Liver (tissue), 9 donors: ENCODE measurements around the gene AUNIP. TPM values are rescaled to one million over a fixed set of nuclear protein-coding genes. Genes with fewer than 3 reads are reported as not detected.

Experiments
- DNase-seq: peaks from one replicate; pipeline ENCODE4 v3.0.0-alpha.2; 2017; ENCODE audit warnings: low spot score
- H3K27ac ChIP-seq, 2 donors: one replicate each; pipeline ENCODE4 v1.7.0; 2013; ENCODE audit warnings: inconsistent platforms in 2 of 2, low read length in 2 of 2, control low read depth in 1 of 2, low read depth in 1 of 2, mild to moderate bottlenecking in 1 of 2
- H3K27me3 ChIP-seq, 4 donors: one replicate each; pipeline versions ENCODE4 v1.6.1 to v1.7.0; 2013; ENCODE audit warnings: low read length in 3 of 4, inconsistent platforms in 1 of 4, mild to moderate bottlenecking in 1 of 4, moderate library complexity in 1 of 4; ENCODE audit not compliant: control insufficient read depth in 4 of 4, insufficient read depth in 4 of 4
- H3K36me3 ChIP-seq, 4 donors: one replicate each; pipeline versions ENCODE4 v1.6.1 to v1.7.0; 2013; ENCODE audit warnings: low read length in 3 of 4, mild to moderate bottlenecking in 3 of 4, low read depth in 1 of 4, moderate library complexity in 1 of 4; ENCODE audit not compliant: control insufficient read depth in 4 of 4, insufficient read depth in 3 of 4
- H3K4me1 ChIP-seq, 4 donors: one replicate each; pipeline versions ENCODE4 v1.6.1 to v1.7.0; 2013; ENCODE audit warnings: low read length in 3 of 4, mild to moderate bottlenecking in 3 of 4, moderate library complexity in 1 of 4; ENCODE audit not compliant: control insufficient read depth in 4 of 4, insufficient read depth in 4 of 4
- H3K4me3 ChIP-seq, 3 donors: one replicate each; pipeline versions ENCODE4 v1.6.1 to v1.7.0; 2013; ENCODE audit warnings: low read length in 3 of 3, control low read depth in 1 of 3, low read depth in 1 of 3, mild to moderate bottlenecking in 1 of 3
- H3K9ac ChIP-seq, 2 donors: one replicate each; pipeline ENCODE4 v1.7.0; 2013; ENCODE audit warnings: low read length in 2 of 2, mild to moderate bottlenecking in 2 of 2, moderate library complexity in 2 of 2, control low read depth in 1 of 2, low read depth in 1 of 2
- H3K9me3 ChIP-seq, 4 donors: one replicate each; pipeline versions ENCODE4 v1.6.1 to v1.7.0; 2013; ENCODE audit warnings: low read length in 3 of 4; ENCODE audit not compliant: control insufficient read depth in 4 of 4
- ATF3 ChIP-seq: IDR thresholded peaks from 2 replicates; pipeline ENCODE4 v1.6.1; 2016; ENCODE audit warnings: antibody characterized with exemption
- CTCF ChIP-seq: fragments of 150-350 bp; IDR thresholded peaks from 2 replicates; pipeline ENCODE4 v1.5.1; 2017; ENCODE audit warnings: improper control_type of control experiment, low read depth, low read length; ENCODE audit not compliant: missing input control
- EGR1 ChIP-seq, 2 donors: IDR thresholded peaks; 2 replicates each; pipeline ENCODE4 v1.6.1; 2016 to 2018; ENCODE audit warnings: antibody characterized with exemption in 2 of 2, low read depth in 2 of 2
- FOXA1 ChIP-seq: IDR thresholded peaks from 2 replicates; pipeline ENCODE4 v1.6.1; 2016; ENCODE audit warnings: antibody characterized with exemption
- FOXA2 ChIP-seq: IDR thresholded peaks from 2 replicates; pipeline ENCODE4 v1.6.1; 2016; ENCODE audit warnings: antibody characterized with exemption
- GABPA ChIP-seq, 2 donors: IDR thresholded peaks in 1 of 2; conservative IDR thresholded peaks in 1 of 2; 2 replicates each; pipeline ENCODE4 v1.6.1; 2016; ENCODE audit warnings: antibody characterized with exemption in 2 of 2, mild to moderate bottlenecking in 1 of 2, moderate library complexity in 1 of 2
- HNF4A ChIP-seq, 2 donors: conservative IDR thresholded peaks; 2 replicates each; pipeline ENCODE4 v1.6.1; 2016; ENCODE audit warnings: antibody characterized with exemption in 2 of 2, mild to moderate bottlenecking in 2 of 2
- HNF4G ChIP-seq: IDR thresholded peaks from 2 replicates; pipeline ENCODE4 v1.6.1; 2016; ENCODE audit warnings: antibody characterized with exemption
- JUND ChIP-seq, 2 donors: IDR thresholded peaks; 2 replicates each; pipeline ENCODE4 v1.6.1; 2016; ENCODE audit warnings: antibody characterized with exemption in 2 of 2
- MAX ChIP-seq: IDR thresholded peaks from 2 replicates; pipeline ENCODE4 v1.6.1; 2016; ENCODE audit warnings: antibody characterized with exemption
- NR2F2 ChIP-seq: IDR thresholded peaks from 2 replicates; pipeline ENCODE4 v1.6.1; 2016; ENCODE audit warnings: antibody characterized with exemption
- RAD21 ChIP-seq, 2 donors: IDR thresholded peaks; 2 replicates each; pipeline ENCODE4 v1.6.1; 2016; ENCODE audit warnings: antibody characterized with exemption in 2 of 2, mild to moderate bottlenecking in 2 of 2
- REST ChIP-seq: IDR thresholded peaks from 2 replicates; pipeline ENCODE4 v1.6.1; 2016; ENCODE audit warnings: antibody characterized with exemption, mild to moderate bottlenecking
- RXRA ChIP-seq, 2 donors: IDR thresholded peaks; 2 replicates each; pipeline ENCODE4 v1.6.1; 2017 to 2018; ENCODE audit warnings: antibody characterized with exemption in 2 of 2, mild to moderate bottlenecking in 1 of 2
- SP1 ChIP-seq: IDR thresholded peaks from 2 replicates; pipeline ENCODE4 v1.6.1; 2018; ENCODE audit warnings: antibody characterized with exemption, mild to moderate bottlenecking
- TAF1 ChIP-seq: conservative IDR thresholded peaks from 2 replicates; pipeline ENCODE4 v1.6.1; 2016; ENCODE audit warnings: antibody characterized with exemption, mild to moderate bottlenecking
- YY1 ChIP-seq: IDR thresholded peaks from 2 replicates; pipeline ENCODE4 v1.6.1; 2016; ENCODE audit warnings: antibody characterized with exemption, mild to moderate bottlenecking
- ZBTB33 ChIP-seq: IDR thresholded peaks from 2 replicates; pipeline ENCODE4 v1.6.1; 2016; ENCODE audit warnings: antibody characterized with exemption
- WGBS: extraction: QIAGEN DNeasy Blood & Tissue Kit; methylation state at CpG from one replicate; pipeline ENCODE4 v1.1.7; 2013; 5-methylcytosine and 5-hydroxymethylcytosine counted together
- polyA plus RNA-seq, 2 donors: library from polyadenylated mRNA; stranded (reverse) in 1 of 2; unstranded in 1 of 2; fragments of 200-250 nt in 1 of 2; fragments of >200 nt in 1 of 2; fragmentation: Nextera tagmentation in 1 of 2; extraction: Ambion mirVana in 1 of 2; gene quantifications; one replicate each; pipeline versions ENCODE4 v1.2.1 to v1.2.3, GENCODE V29; 2013 to 2015
- total RNA-seq, 2 donors: library from RNA; depleted of rRNA; stranded (reverse); fragments of >200 nt; gene quantifications; one replicate each; pipeline ENCODE4 v1.2.3, GENCODE V29; 2014
- donor health status: healthy.
- donor health status: healthy.
- donor health status: healthy.
- donor health status: healthy.
- donor health status: healthy.

The AUNIP gene
- total and polyA plus RNA-seq, 4 donors, result 0.18 to 9.0 (median 0.56) TPM; not detected in 1

GRCh38 chr1:25815208-25816111 lies 43.8 kb downstream of the AUNIP start:
- Histone ChIP-seq H3K9ac (no peak overlapping the region), H3K27ac (no peak overlapping the region), H3K27me3 (no peaks in the 10 kb centered on the region), H3K9me3 (no peaks in the 10 kb centered on the region), H3K4me3 (no peak overlapping the region), H3K4me1 (peaks cover 7 to 19% (median 16%) of the 10 kb centered on the region in 4 donors), H3K36me3 (peaks cover 0 to 14% (median 2%) of the 10 kb centered on the region in 4 donors)
- WGBS, result 94% methylated on average over 24 of the region's 24 CpGs
- no peak for DNase-seq
- no peak for TF ChIP-seq FOXA2
- no peak for TF ChIP-seq EGR1 (IDR thresholded peaks at IDR 0.05; ENCODE audit: low read depth in 2 of 2)

- H3K36me3 ChIP-seq, result peaks cover 0 to 14% (median 2%) of the 10 kb centered on the region in 4 donors
- no peak overlapping the region for H3K27ac ChIP-seq
- no peak overlapping the region for H3K4me3 ChIP-seq
- H3K27me3 ChIP-seq, result no peaks in the 10 kb centered on the region
- no peak for DNase-seq
- no peaks in the 10 kb centered on the region for H3K9me3 ChIP-seq
- H3K4me1 ChIP-seq, result peaks cover 7 to 19% (median 16%) of the 10 kb centered on the region in 4 donors
- H3K9ac ChIP-seq, result no peak overlapping the region
- no peak for TF ChIP-seq FOXA1
- TF ChIP-seq TAF1, result no peak
- no peak for TF ChIP-seq SP1
- TF ChIP-seq RAD21 (IDR thresholded peaks at IDR 0.05), result no peak
- TF ChIP-seq ZBTB33, result no peak
- no peak for TF ChIP-seq FOXA2
- TF ChIP-seq GABPA (IDR thresholded peaks at IDR 0.05 in 1 of 2, conservative IDR thresholded peaks at IDR 0.05 in 1 of 2), result no peak
- TF ChIP-seq HNF4G, result no peak
- no peak for TF ChIP-seq CTCF
- no peak for TF ChIP-seq YY1
- TF ChIP-seq MAX, result no peak
- TF ChIP-seq ATF3, result no peak
- no peak for TF ChIP-seq RXRA (IDR thresholded peaks at IDR 0.05)
- no peak for TF ChIP-seq REST
- no peak for TF ChIP-seq HNF4A (conservative IDR thresholded peaks at IDR 0.05)
- TF ChIP-seq NR2F2, result no peak
- TF ChIP-seq JUND (IDR thresholded peaks at IDR 0.05), result no peak
- TF ChIP-seq EGR1 (IDR thresholded peaks at IDR 0.05; ENCODE audit: low read depth in 2 of 2), result no peak
- WGBS, result 94% methylated on average over 7 of the region's 7 CpGs
Measured at GRCh38 chr1:25814549-25815087, 44.6 kb downstream of the AUNIP start.
